ENCODE data around the gene C14orf119. TPM values are rescaled to one million over a fixed set of nuclear protein-coding genes. Genes with fewer than 3 reads are reported as not detected.

Gene C14orf119
- total RNA-seq, 4 donors from 2014 or later, result 9.5 to 28.8 (median 13.8) TPM

GRCh38 chr14:23141706-23142444 lies 46.6 kb downstream of the C14orf119 start:
- peaks cover 0 to 44% of the 10 kb centered on the region in 2 donors for H3K36me3 ChIP-seq
- DNase-seq (peak; percentile 46 to 61), ATAC-seq (peak; percentile 28 to 34)
- H3K27me3 ChIP-seq, result no peaks in the 10 kb centered on the region
- no peak overlapping the region for H3K4me3 ChIP-seq
- in situ Hi-C loops (cut with MboI; ENCODE audit: low sequenced_read_pairs in 4 of 4), result no loop called here
- intact Hi-C loops (cut with DNase I; ENCODE audit: low total_unique reads), result loop anchor here (2.0 kb wide), 1 partner anchor 15 kb away; no protein-coding TSS in a partner anchor
- H3K27ac ChIP-seq, result peak overlapping the region; percentile 90 to 97 (median 96)
- H3K4me1 ChIP-seq, result peaks cover 47 to 48% of the 10 kb centered on the region in 2 donors
- TF ChIP-seq POLR2A (IDR thresholded peaks at IDR 0.05), result peak in 1 of 2 donors; percentile 33
- no peak for TF ChIP-seq CTCF (IDR thresholded peaks at IDR 0.05 in 4 of 5, conservative IDR thresholded peaks at IDR 0.05 in 1 of 5)
- no peaks in the 10 kb centered on the region for H3K9me3 ChIP-seq

- H3K36me3 ChIP-seq, result peaks cover 0 to 35% of the 10 kb centered on the region in 2 donors
- H3K9me3 ChIP-seq, result no peaks in the 10 kb centered on the region
- H3K4me1 ChIP-seq, result peaks cover 56 to 58% of the 10 kb centered on the region in 2 donors
- ATAC-seq (no peak), DNase-seq (no peak)
- TF ChIP-seq CTCF (IDR thresholded peaks at IDR 0.05 in 4 of 5, conservative IDR thresholded peaks at IDR 0.05 in 1 of 5), result no peak
- TF ChIP-seq POLR2A (IDR thresholded peaks at IDR 0.05), result no peak
- peak overlapping the region; percentile 90 to 97 (median 96) for H3K27ac ChIP-seq
- intact Hi-C loops (cut with DNase I; ENCODE audit: low total_unique reads), result loop anchor here (2.0 kb wide), 1 partner anchor 16 kb away; no protein-coding TSS in a partner anchor
- no peaks in the 10 kb centered on the region for H3K27me3 ChIP-seq
- no peak overlapping the region for H3K4me3 ChIP-seq
- in situ Hi-C loops (cut with MboI; ENCODE audit: low sequenced_read_pairs in 4 of 4), result no loop called here
These were observed 47.5 kb downstream of the C14orf119 start for GRCh38 chr14:23142826-23143225.

GRCh38 chr14:23143911-23144310 lies 48.6 kb downstream of the C14orf119 start:
- Histone ChIP-seq H3K27me3 (no peaks in the 10 kb centered on the region), H3K9me3 (no peaks in the 10 kb centered on the region), H3K36me3 (peaks cover 0 to 24% of the 10 kb centered on the region in 2 donors), H3K4me1 (peaks cover 61 to 66% of the 10 kb centered on the region in 2 donors), H3K4me3 (no peak overlapping the region), H3K27ac (peak overlapping the region; percentile 90 to 97 (median 96))
- no peak for ATAC-seq
- no peak for DNase-seq
- TF ChIP-seq CTCF (IDR thresholded peaks at IDR 0.05 in 4 of 5, conservative IDR thresholded peaks at IDR 0.05 in 1 of 5) (no peak), POLR2A (IDR thresholded peaks at IDR 0.05) (no peak)
- in situ Hi-C loops (cut with MboI; ENCODE audit: low sequenced_read_pairs in 4 of 4), result no loop called here
- intact Hi-C loops (cut with DNase I; ENCODE audit: low total_unique reads), result loop anchor here (2.0 kb wide), 1 partner anchor 17 kb away; no protein-coding TSS in a partner anchor

- peaks cover 80 to 86% of the 10 kb centered on the region in 2 donors for H3K4me1 ChIP-seq
- intact Hi-C loops (cut with DNase I; ENCODE audit: low total_unique reads) (loop anchor here (1.0 kb wide), 1 partner anchor 8 kb away; no protein-coding TSS in a partner anchor), in situ Hi-C loops (cut with MboI; ENCODE audit: low sequenced_read_pairs in 4 of 4) (no loop called here)
- DNase-seq, result peak; percentile 54 to 67
- H3K36me3 ChIP-seq, result peaks cover 0 to 8% of the 10 kb centered on the region in 2 donors
- peak overlapping the region; percentile 90 to 97 (median 96) for H3K27ac ChIP-seq
- no peaks in the 10 kb centered on the region for H3K27me3 ChIP-seq
- H3K9me3 ChIP-seq, result no peaks in the 10 kb centered on the region
- ATAC-seq, result peak; percentile 60 to 84
- TF ChIP-seq POLR2A (IDR thresholded peaks at IDR 0.05), result peak in 1 of 2 donors; percentile 56
- no peak for TF ChIP-seq CTCF (IDR thresholded peaks at IDR 0.05 in 4 of 5, conservative IDR thresholded peaks at IDR 0.05 in 1 of 5)
- H3K4me3 ChIP-seq, result no peak overlapping the region
These were observed 50.6 kb downstream of the C14orf119 start for GRCh38 chr14:23145794-23146350.

All from gastrocnemius medialis (tissue), 4 donors.